Measurements from ENCODE around the gene CCSER2.

The CCSER2 gene

GRCh38 chr10:84375011-84375410, 46.6 kb downstream of the CCSER2 start:
- DNase-seq, result no peak
- H3K36me3 ChIP-seq (ENCODE audit: control insufficient read depth, insufficient read depth, low read length), result peaks cover 20% of the 10 kb centered on the region
- no peak overlapping the region for H3K27ac ChIP-seq (ENCODE audit: insufficient read depth, low read length, poor library complexity, severe bottlenecking)
- H3K9me3 ChIP-seq (ENCODE audit: control insufficient read depth, low read length), result no peaks in the 10 kb centered on the region
- H3K4me3 ChIP-seq (ENCODE audit: insufficient read depth, low read depth, low read length, poor library complexity, severe bottlenecking), result no peak overlapping the region
- H3K27me3 ChIP-seq (replicated peaks; ENCODE audit: control insufficient read depth, insufficient read depth, low read length, poor library complexity, severe bottlenecking), result no peaks in the 10 kb centered on the region
- H3K4me1 ChIP-seq (ENCODE audit: control insufficient read depth, insufficient read depth, low read length, poor library complexity, severe bottlenecking), result no peaks in the 10 kb centered on the region

- Histone ChIP-seq H3K36me3 (ENCODE audit: control insufficient read depth, insufficient read depth, low read length) (peaks cover 22% of the 10 kb centered on the region), H3K27ac (ENCODE audit: insufficient read depth, low read length, poor library complexity, severe bottlenecking) (no peak overlapping the region), H3K4me1 (ENCODE audit: control insufficient read depth, insufficient read depth, low read length, poor library complexity, severe bottlenecking) (no peaks in the 10 kb centered on the region), H3K27me3 (replicated peaks; ENCODE audit: control insufficient read depth, insufficient read depth, low read length, poor library complexity, severe bottlenecking) (no peaks in the 10 kb centered on the region), H3K9me3 (ENCODE audit: control insufficient read depth, low read length) (no peaks in the 10 kb centered on the region), H3K4me3 (ENCODE audit: insufficient read depth, low read depth, low read length, poor library complexity, severe bottlenecking) (no peak overlapping the region)
- DNase-seq, result no peak
Observed at GRCh38 chr10:84375881-84376280, 47.5 kb downstream of the CCSER2 start.

GRCh38 chr10:84388148-84388547, 59.8 kb downstream of the CCSER2 start:
- no peaks in the 10 kb centered on the region for H3K4me1 ChIP-seq (ENCODE audit: control insufficient read depth, insufficient read depth, low read length, poor library complexity, severe bottlenecking)
- H3K27me3 ChIP-seq (replicated peaks; ENCODE audit: control insufficient read depth, insufficient read depth, low read length, poor library complexity, severe bottlenecking), result no peaks in the 10 kb centered on the region
- H3K36me3 ChIP-seq (ENCODE audit: control insufficient read depth, insufficient read depth, low read length), result peaks cover 13% of the 10 kb centered on the region
- no peak for DNase-seq
- no peaks in the 10 kb centered on the region for H3K9me3 ChIP-seq (ENCODE audit: control insufficient read depth, low read length)
- no peak overlapping the region for H3K4me3 ChIP-seq (ENCODE audit: insufficient read depth, low read depth, low read length, poor library complexity, severe bottlenecking)
- no peak overlapping the region for H3K27ac ChIP-seq (ENCODE audit: insufficient read depth, low read length, poor library complexity, severe bottlenecking)

- Histone ChIP-seq H3K4me1 (ENCODE audit: control insufficient read depth, insufficient read depth, low read length, poor library complexity, severe bottlenecking) (no peaks in the 10 kb centered on the region), H3K36me3 (ENCODE audit: control insufficient read depth, insufficient read depth, low read length) (peaks cover 5% of the 10 kb centered on the region), H3K27me3 (replicated peaks; ENCODE audit: control insufficient read depth, insufficient read depth, low read length, poor library complexity, severe bottlenecking) (no peaks in the 10 kb centered on the region), H3K4me3 (ENCODE audit: insufficient read depth, low read depth, low read length, poor library complexity, severe bottlenecking) (no peak overlapping the region), H3K9me3 (ENCODE audit: control insufficient read depth, low read length) (no peaks in the 10 kb centered on the region), H3K27ac (ENCODE audit: insufficient read depth, low read length, poor library complexity, severe bottlenecking) (no peak overlapping the region)
- DNase-seq, result no peak
Observed at GRCh38 chr10:84390364-84390763, 62.0 kb downstream of the CCSER2 start.

- H3K9me3 ChIP-seq (ENCODE audit: control insufficient read depth, low read length), result no peaks in the 10 kb centered on the region
- DNase-seq, result no peak
- peaks cover 5% of the 10 kb centered on the region for H3K36me3 ChIP-seq (ENCODE audit: control insufficient read depth, insufficient read depth, low read length)
- no peaks in the 10 kb centered on the region for H3K27me3 ChIP-seq (replicated peaks; ENCODE audit: control insufficient read depth, insufficient read depth, low read length, poor library complexity, severe bottlenecking)
- no peak overlapping the region for H3K4me3 ChIP-seq (ENCODE audit: insufficient read depth, low read depth, low read length, poor library complexity, severe bottlenecking)
- no peak overlapping the region for H3K27ac ChIP-seq (ENCODE audit: insufficient read depth, low read length, poor library complexity, severe bottlenecking)
- no peaks in the 10 kb centered on the region for H3K4me1 ChIP-seq (ENCODE audit: control insufficient read depth, insufficient read depth, low read length, poor library complexity, severe bottlenecking)
Observed at GRCh38 chr10:84391326-84391725, 62.9 kb downstream of the CCSER2 start.

- DNase-seq, result no peak
- Histone ChIP-seq H3K27ac (ENCODE audit: insufficient read depth, low read length, poor library complexity, severe bottlenecking) (no peak overlapping the region), H3K9me3 (ENCODE audit: control insufficient read depth, low read length) (no peaks in the 10 kb centered on the region), H3K4me1 (ENCODE audit: control insufficient read depth, insufficient read depth, low read length, poor library complexity, severe bottlenecking) (no peaks in the 10 kb centered on the region), H3K4me3 (ENCODE audit: insufficient read depth, low read depth, low read length, poor library complexity, severe bottlenecking) (no peak overlapping the region), H3K36me3 (ENCODE audit: control insufficient read depth, insufficient read depth, low read length) (peaks cover 5% of the 10 kb centered on the region), H3K27me3 (replicated peaks; ENCODE audit: control insufficient read depth, insufficient read depth, low read length, poor library complexity, severe bottlenecking) (no peaks in the 10 kb centered on the region)
Observed at GRCh38 chr10:84392181-84392580, 63.8 kb downstream of the CCSER2 start.

- Histone ChIP-seq H3K27me3 (replicated peaks; ENCODE audit: control insufficient read depth, insufficient read depth, low read length, poor library complexity, severe bottlenecking) (no peaks in the 10 kb centered on the region), H3K36me3 (ENCODE audit: control insufficient read depth, insufficient read depth, low read length) (peaks cover 5% of the 10 kb centered on the region), H3K9me3 (ENCODE audit: control insufficient read depth, low read length) (no peaks in the 10 kb centered on the region), H3K4me1 (ENCODE audit: control insufficient read depth, insufficient read depth, low read length, poor library complexity, severe bottlenecking) (no peaks in the 10 kb centered on the region), H3K27ac (ENCODE audit: insufficient read depth, low read length, poor library complexity, severe bottlenecking) (no peak overlapping the region), H3K4me3 (ENCODE audit: insufficient read depth, low read depth, low read length, poor library complexity, severe bottlenecking) (no peak overlapping the region)
- no peak for DNase-seq
Observed at GRCh38 chr10:84395581-84395980, 67.2 kb downstream of the CCSER2 start.

- DNase-seq, result no peak
- H3K27ac ChIP-seq (ENCODE audit: insufficient read depth, low read length, poor library complexity, severe bottlenecking), result no peak overlapping the region
- H3K9me3 ChIP-seq (ENCODE audit: control insufficient read depth, low read length), result no peaks in the 10 kb centered on the region
- no peaks in the 10 kb centered on the region for H3K4me1 ChIP-seq (ENCODE audit: control insufficient read depth, insufficient read depth, low read length, poor library complexity, severe bottlenecking)
- no peaks in the 10 kb centered on the region for H3K36me3 ChIP-seq (ENCODE audit: control insufficient read depth, insufficient read depth, low read length)
- no peak overlapping the region for H3K4me3 ChIP-seq (ENCODE audit: insufficient read depth, low read depth, low read length, poor library complexity, severe bottlenecking)
- H3K27me3 ChIP-seq (replicated peaks; ENCODE audit: control insufficient read depth, insufficient read depth, low read length, poor library complexity, severe bottlenecking), result no peaks in the 10 kb centered on the region
Observed at GRCh38 chr10:84397735-84398144, 69.4 kb downstream of the CCSER2 start.

GRCh38 chr10:84398696-84399095, 70.3 kb downstream of the CCSER2 start:
- Histone ChIP-seq H3K4me1 (ENCODE audit: control insufficient read depth, insufficient read depth, low read length, poor library complexity, severe bottlenecking) (no peaks in the 10 kb centered on the region), H3K36me3 (ENCODE audit: control insufficient read depth, insufficient read depth, low read length) (no peaks in the 10 kb centered on the region), H3K27me3 (replicated peaks; ENCODE audit: control insufficient read depth, insufficient read depth, low read length, poor library complexity, severe bottlenecking) (no peaks in the 10 kb centered on the region), H3K27ac (ENCODE audit: insufficient read depth, low read length, poor library complexity, severe bottlenecking) (no peak overlapping the region), H3K4me3 (ENCODE audit: insufficient read depth, low read depth, low read length, poor library complexity, severe bottlenecking) (no peak overlapping the region), H3K9me3 (ENCODE audit: control insufficient read depth, low read length) (no peaks in the 10 kb centered on the region)
- DNase-seq, result no peak

- DNase-seq, result no peak
- no peaks in the 10 kb centered on the region for H3K27me3 ChIP-seq (replicated peaks; ENCODE audit: control insufficient read depth, insufficient read depth, low read length, poor library complexity, severe bottlenecking)
- H3K4me3 ChIP-seq (ENCODE audit: insufficient read depth, low read depth, low read length, poor library complexity, severe bottlenecking), result no peak overlapping the region
- H3K9me3 ChIP-seq (ENCODE audit: control insufficient read depth, low read length), result no peaks in the 10 kb centered on the region
- no peaks in the 10 kb centered on the region for H3K36me3 ChIP-seq (ENCODE audit: control insufficient read depth, insufficient read depth, low read length)
- H3K4me1 ChIP-seq (ENCODE audit: control insufficient read depth, insufficient read depth, low read length, poor library complexity, severe bottlenecking), result no peaks in the 10 kb centered on the region
- H3K27ac ChIP-seq (ENCODE audit: insufficient read depth, low read length, poor library complexity, severe bottlenecking), result no peak overlapping the region
Observed at GRCh38 chr10:84401854-84402611, 73.6 kb downstream of the CCSER2 start.
